Upper lobe of left lung (tissue), 4 donors: ENCODE data around the gene OPALIN.

Source experiments
- POLR2A ChIP-seq, 4 donors: fragments of 450-650 bp; IDR thresholded peaks; one replicate each; pipeline ENCODE4 v1.5.1; 2016 to 2017; ENCODE audit warnings: antibody characterized with exemption in 4 of 4, mild to moderate bottlenecking in 2 of 4
- TF ChIP-seq, protein P1 (sequence below), 6 experiments: fragments of 450-650 bp in 4 of 6; fragments of 200-600 bp in 2 of 6; sonication (generic) in 2 of 6; IDR thresholded peaks; one replicate each; pipeline ENCODE4 v1.5.1; 2016 to 2019; ENCODE audit warnings: antibody characterized with exemption in 6 of 6

- TF ChIP-seq, protein P1, sequence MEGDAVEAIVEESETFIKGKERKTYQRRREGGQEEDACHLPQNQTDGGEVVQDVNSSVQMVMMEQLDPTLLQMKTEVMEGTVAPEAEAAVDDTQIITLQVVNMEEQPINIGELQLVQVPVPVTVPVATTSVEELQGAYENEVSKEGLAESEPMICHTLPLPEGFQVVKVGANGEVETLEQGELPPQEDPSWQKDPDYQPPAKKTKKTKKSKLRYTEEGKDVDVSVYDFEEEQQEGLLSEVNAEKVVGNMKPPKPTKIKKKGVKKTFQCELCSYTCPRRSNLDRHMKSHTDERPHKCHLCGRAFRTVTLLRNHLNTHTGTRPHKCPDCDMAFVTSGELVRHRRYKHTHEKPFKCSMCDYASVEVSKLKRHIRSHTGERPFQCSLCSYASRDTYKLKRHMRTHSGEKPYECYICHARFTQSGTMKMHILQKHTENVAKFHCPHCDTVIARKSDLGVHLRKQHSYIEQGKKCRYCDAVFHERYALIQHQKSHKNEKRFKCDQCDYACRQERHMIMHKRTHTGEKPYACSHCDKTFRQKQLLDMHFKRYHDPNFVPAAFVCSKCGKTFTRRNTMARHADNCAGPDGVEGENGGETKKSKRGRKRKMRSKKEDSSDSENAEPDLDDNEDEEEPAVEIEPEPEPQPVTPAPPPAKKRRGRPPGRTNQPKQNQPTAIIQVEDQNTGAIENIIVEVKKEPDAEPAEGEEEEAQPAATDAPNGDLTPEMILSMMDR (IDR thresholded peaks at IDR 0.05) = no peak
- no peak for TF ChIP-seq POLR2A (IDR thresholded peaks at IDR 0.05)
Observed at GRCh38 chr10:96366508-96366907, 7.7 kb upstream of the OPALIN start.
